ENCODE data around the gene NMBR.
A peak's percentile ranks its signal among the peaks of the same experiment; 100 is the strongest.
"Not testable (repeated sequence)": the region's sequence is repeated elsewhere in the genome, so short reads cannot be mapped to it uniquely, and the experiment has no call there.

Gene NMBR

GRCh38 chr6:142146828-142147662, at the start of gene NMBR, which contains the start of gene VTA1:
Gene NMBR, minus strand, starts transcription at chr6:142147122. Its CDS starts 58,464 bp downstream, at chr6:142088658.
Gene VTA1, plus strand, starts transcription at chr6:142147263. Its CDS starts 25 bp downstream, at chr6:142147288.
- DNase-seq (ENCODE audit: low read depth), result peak; percentile 99

- no peak for DNase-seq (ENCODE audit: low read depth)
Observed at GRCh38 chr6:142195862-142196541, 49.1 kb upstream of the NMBR start.

- DNase-seq (ENCODE audit: low read depth), result no peak
Observed at GRCh38 chr6:142193621-142194020, 46.7 kb upstream of the NMBR start.

GRCh38 chr6:142192343-142192742, 45.4 kb upstream of the NMBR start:
- no peak for DNase-seq (ENCODE audit: low read depth)

- DNase-seq (ENCODE audit: low read depth), result no peak
Observed at GRCh38 chr6:142189057-142189456, 42.1 kb upstream of the NMBR start.

GRCh38 chr6:142188341-142188740, 41.4 kb upstream of the NMBR start:
- not testable (repeated sequence) for DNase-seq (ENCODE audit: low read depth)

- peak; percentile 22 for DNase-seq (ENCODE audit: low read depth)
Observed at GRCh38 chr6:142187209-142187608, 40.3 kb upstream of the NMBR start.

GRCh38 chr6:142185641-142186040, 38.7 kb upstream of the NMBR start:
- DNase-seq (ENCODE audit: low read depth), result no peak

- no peak for DNase-seq (ENCODE audit: low read depth)
Observed at GRCh38 chr6:142184307-142184706, 37.4 kb upstream of the NMBR start.

- no peak for DNase-seq (ENCODE audit: low read depth)
Observed at GRCh38 chr6:142183351-142183750, 36.4 kb upstream of the NMBR start.

GRCh38 chr6:142182004-142182403, 35.1 kb upstream of the NMBR start:
- no peak for DNase-seq (ENCODE audit: low read depth)

GRCh38 chr6:142178129-142178528, 31.2 kb upstream of the NMBR start:
- no peak for DNase-seq (ENCODE audit: low read depth)

- no peak for DNase-seq (ENCODE audit: low read depth)
Observed at GRCh38 chr6:142174703-142175102, 27.8 kb upstream of the NMBR start.

GRCh38 chr6:142173980-142174379, 27.1 kb upstream of the NMBR start:
- DNase-seq (ENCODE audit: low read depth), result no peak

- no peak for DNase-seq (ENCODE audit: low read depth)
Observed at GRCh38 chr6:142172758-142173157, 25.8 kb upstream of the NMBR start.

GRCh38 chr6:142171351-142171750, 24.4 kb upstream of the NMBR start:
- no peak for DNase-seq (ENCODE audit: low read depth)

- no peak for DNase-seq (ENCODE audit: low read depth)
Observed at GRCh38 chr6:142167486-142167885, 20.6 kb upstream of the NMBR start.

GRCh38 chr6:142167071-142167470, 20.1 kb upstream of the NMBR start:
- no peak for DNase-seq (ENCODE audit: low read depth)

- DNase-seq (ENCODE audit: low read depth), result no peak
Observed at GRCh38 chr6:142165227-142165626, 18.3 kb upstream of the NMBR start.

- DNase-seq (ENCODE audit: low read depth), result no peak
Observed at GRCh38 chr6:142162780-142163179, 15.9 kb upstream of the NMBR start.

- not testable (repeated sequence) for DNase-seq (ENCODE audit: low read depth)
Observed at GRCh38 chr6:142156758-142157068, 9.8 kb upstream of the NMBR start.

- DNase-seq (ENCODE audit: low read depth), result no peak
Observed at GRCh38 chr6:142155895-142156757, 9.2 kb upstream of the NMBR start.

GRCh38 chr6:142155091-142155490, 8.2 kb upstream of the NMBR start:
- no peak for DNase-seq (ENCODE audit: low read depth)

Data from stromal cell of bone marrow (primary cell).